GM23338 (cell line): ENCODE measurements around the gene RAB3A. TPM values are rescaled to one million over a fixed set of nuclear protein-coding genes. Genes with fewer than 3 reads are reported as not detected.

ENCODE experiments used
- ATAC-seq: fragments of 200-7000 bp; cut with Tn5 transposase; 3 replicates; pipeline ENCODE4 v1.9.1; 2020
- DNase-seq: peaks from one replicate; pipeline ENCODE4 v3.0.0-alpha.2; 2015; ENCODE audit warnings: low spot score
- H2AFZ ChIP-seq: fragments of 200-600 bp; sonication (generic); 2 replicates; pipeline ENCODE4 v1.8.0; 2016; ENCODE audit warnings: antibody characterized with exemption, mild to moderate bottlenecking, moderate library complexity
- H3F3A ChIP-seq: fragments of 200-600 bp; sonication (generic); replicated peaks from 2 replicates; pipeline ENCODE4 v1.8.0; 2017; ENCODE audit warnings: antibody characterized with exemption, mixed run types, low read depth
- H3K27ac ChIP-seq: fragments of 200-600 bp; sonication (generic); 2 replicates; pipeline ENCODE4 v1.6.1; 2016; ENCODE audit warnings: low read depth
- H3K27me3 ChIP-seq: fragments of 200-600 bp; sonication (generic); 2 replicates; pipeline ENCODE4 v1.8.0; 2016; ENCODE audit warnings: mild to moderate bottlenecking, mixed run types, moderate library complexity; ENCODE audit not compliant: insufficient read depth
- H3K36me3 ChIP-seq: fragments of 200-600 bp; sonication (generic); 2 replicates; pipeline ENCODE4 v1.8.0; 2016; ENCODE audit warnings: mild to moderate bottlenecking; ENCODE audit not compliant: insufficient read depth
- H3K4me1 ChIP-seq: fragments of 200-600 bp; sonication (generic); 2 replicates; pipeline ENCODE4 v1.8.0; 2016; ENCODE audit warnings: mild to moderate bottlenecking, moderate library complexity; ENCODE audit not compliant: insufficient read depth
- H3K4me2 ChIP-seq: fragments of 200-600 bp; sonication (generic); 2 replicates; pipeline ENCODE4 v1.7.1; 2017; ENCODE audit warnings: mixed run types
- H3K4me3 ChIP-seq: fragments of 200-600 bp; sonication (generic); 2 replicates; pipeline ENCODE4 v1.6.1; 2016; ENCODE audit warnings: mixed run types
- H3K79me2 ChIP-seq: fragments of 200-600 bp; sonication (generic); replicated peaks from 2 replicates; pipeline ENCODE4 v1.8.0; 2017; ENCODE audit warnings: mild to moderate bottlenecking; ENCODE audit not compliant: insufficient read depth
- H3K9me2 ChIP-seq: fragments of 200-600 bp; sonication (generic); 2 replicates; pipeline ENCODE4 v1.8.0; 2017; ENCODE audit not compliant: insufficient read depth
- H4K20me1 ChIP-seq: fragments of 200-600 bp; sonication (generic); replicated peaks from 2 replicates; pipeline ENCODE4 v1.8.0; 2017; ENCODE audit warnings: mild to moderate bottlenecking; ENCODE audit not compliant: insufficient read depth
- H3K27ac Mint-ChIP-seq: 2 replicates; pipeline ENCODE4 v1.8.0; 2020; ENCODE audit warnings: inconsistent platforms, mild to moderate bottlenecking, moderate library complexity, mixed read lengths
- H3K27me3 Mint-ChIP-seq: 3 replicates; pipeline ENCODE4 v1.8.0; 2022; ENCODE audit warnings: low read depth, mild to moderate bottlenecking, moderate library complexity, mixed read lengths, inconsistent platforms; ENCODE audit not compliant: insufficient read depth, poor library complexity
- H3K36me3 Mint-ChIP-seq: 3 replicates; pipeline ENCODE4 v1.8.0; 2021; ENCODE audit warnings: low read depth, mild to moderate bottlenecking, inconsistent platforms, moderate library complexity, mixed read lengths
- H3K4me1 Mint-ChIP-seq: 3 replicates; pipeline ENCODE4 v1.8.0; 2020; ENCODE audit warnings: mild to moderate bottlenecking, inconsistent platforms, mixed read lengths
- H3K4me3 Mint-ChIP-seq: 3 replicates; pipeline ENCODE4 v1.8.0; 2021; ENCODE audit warnings: moderate library complexity, mild to moderate bottlenecking, inconsistent platforms, mixed read lengths
- H3K9me3 Mint-ChIP-seq: 3 replicates; pipeline ENCODE4 v1.8.0; 2020; ENCODE audit warnings: moderate library complexity, mild to moderate bottlenecking, inconsistent platforms, mixed read lengths
- POLR2AphosphoS5 ChIP-seq: IDR thresholded peaks from 2 replicates; pipeline ENCODE4 v1.6.1; 2016; ENCODE audit warnings: antibody characterized with exemption, low read depth
- STAT1 ChIP-seq: IDR thresholded peaks from one replicate; pipeline ENCODE4 v1.6.1; 2016; ENCODE audit warnings: antibody characterized with exemption; ENCODE audit not compliant: unreplicated experiment
- ZNF331 ChIP-seq: fragments of 250-450 bp; sonication (Bioruptor Pico); IDR thresholded peaks from 2 replicates; pipeline ENCODE4 v1.5.0; 2020; ENCODE audit warnings: low read depth, mild to moderate bottlenecking, moderate library complexity
- ZNF462 ChIP-seq: fragments of 250-450 bp; sonication (Bioruptor Pico); IDR thresholded peaks from 2 replicates; pipeline ENCODE4 v1.5.0; 2020; ENCODE audit warnings: mild to moderate bottlenecking, moderate library complexity
- polyA plus RNA-seq: library from polyadenylated mRNA; unstranded; fragments of >200 nt; fragmentation: Nextera tagmentation; extraction: Ambion mirVana; gene quantifications from 2 replicates; pipeline ENCODE4 v1.2.1, GENCODE V29; 2016
- total RNA-seq: library from RNA; depleted of rRNA; stranded (reverse); fragments of >200 nt; shearing (Covaris generic); gene quantifications from 2 replicates; pipeline ENCODE4 v1.2.3, GENCODE V29; 2014

Gene RAB3A
- total and polyA plus RNA-seq, 2 experiments from 2014 or later = 9.7 to 20.3 TPM

- peak overlapping the region; percentile 94 for H3K27ac Mint-ChIP-seq
Observed at GRCh38 chr19:18205200-18205892, 1.5 kb upstream of the RAB3A start.

GRCh38 chr19:18204394-18205199 lies 755 bp upstream of the RAB3A start:
- H3K36me3 Mint-ChIP-seq = peaks cover 20% of the 10 kb centered on the region
- ATAC-seq = peak; percentile 8
- peaks cover 11% of the 10 kb centered on the region for H3K4me1 ChIP-seq
- H3K4me1 Mint-ChIP-seq = peaks cover 23% of the 10 kb centered on the region
- H3K36me3 ChIP-seq = peaks cover 4% of the 10 kb centered on the region; the same call in 1 of the 2 replicates
- peak overlapping the region; percentile 94 for H3K27ac Mint-ChIP-seq
- TF ChIP-seq POLR2AphosphoS5 (peak; percentile 65; the same call in 1 of the 2 replicates), STAT1 (no peak)
- H3K9me3 Mint-ChIP-seq = no peaks in the 10 kb centered on the region
- no peaks in the 10 kb centered on the region for H3K9me2 ChIP-seq
- H3K4me3 ChIP-seq = peak overlapping the region; percentile 78
- peaks cover 31% of the 10 kb centered on the region for H3F3A ChIP-seq
- no peaks in the 10 kb centered on the region for H3K27me3 ChIP-seq
- DNase-seq = peak; percentile 79
- peak overlapping the region; percentile 85 for H3K4me3 Mint-ChIP-seq
- H3K4me2 ChIP-seq = peak overlapping the region; percentile 99
- H3K27me3 Mint-ChIP-seq = peaks cover 20% of the 10 kb centered on the region
- H4K20me1 ChIP-seq = no peaks in the 10 kb centered on the region; the same call in none of the 2 replicates
- H2AFZ ChIP-seq = 0 out of 2 replicates have a peak overlapping the region, but pooled peaks have one; percentile 49
- peak overlapping the region; percentile 99 for H3K27ac ChIP-seq
- 0 out of 2 replicates have a peak, but pooled peaks cover 6% of the 10 kb centered on the region for H3K79me2 ChIP-seq

More at GRCh38 chr19:18205200-18205892, 1.5 kb upstream of the RAB3A start:
- H3K36me3 ChIP-seq = no peaks in the 10 kb centered on the region
- no peaks in the 10 kb centered on the region for H3K27me3 ChIP-seq
- Mint-ChIP-seq H3K4me1 (peaks cover 23% of the 10 kb centered on the region), H3K4me3 (peak overlapping the region; percentile 85), H3K27me3 (peaks cover 16% of the 10 kb centered on the region), H3K9me3 (no peaks in the 10 kb centered on the region), H3K36me3 (peaks cover 12% of the 10 kb centered on the region)
- peak; percentile 71 for DNase-seq
- TF ChIP-seq ZNF331 (CRISPR knock-in tag) (no peak), POLR2AphosphoS5 (peak; percentile 54; the same call in 1 of the 2 replicates)
- H3K4me3 ChIP-seq = peak overlapping the region; percentile 78
- peaks cover 11% of the 10 kb centered on the region for H3K4me1 ChIP-seq
- no peaks in the 10 kb centered on the region for H3K9me2 ChIP-seq
- peaks cover 31% of the 10 kb centered on the region for H3F3A ChIP-seq
- H3K79me2 ChIP-seq = 0 out of 2 replicates have a peak, but pooled peaks cover 6% of the 10 kb centered on the region
- peak overlapping the region; percentile 49; the same call in 1 of the 2 replicates for H2AFZ ChIP-seq
- peak; percentile 4 for ATAC-seq
- H3K27ac ChIP-seq = peak overlapping the region; percentile 99
- no peaks in the 10 kb centered on the region; the same call in none of the 2 replicates for H4K20me1 ChIP-seq
- peak overlapping the region; percentile 99 for H3K4me2 ChIP-seq

- Histone ChIP-seq H3K4me2 (peak overlapping the region; percentile 94), H3K79me2 (0 out of 2 replicates have a peak, but pooled peaks cover 6% of the 10 kb centered on the region), H3K27ac (no peak overlapping the region), H4K20me1 (peaks cover 5% of the 10 kb centered on the region), H3K4me3 (peak overlapping the region; percentile 90), H2AFZ (peak overlapping the region; percentile 76; the same call in 1 of the 2 replicates), H3K27me3 (no peaks in the 10 kb centered on the region), H3F3A (peaks cover 31% of the 10 kb centered on the region), H3K36me3 (peaks cover 11% of the 10 kb centered on the region; the same call in 1 of the 2 replicates), H3K4me1 (peaks cover 11% of the 10 kb centered on the region), H3K9me2 (no peaks in the 10 kb centered on the region)
- Mint-ChIP-seq H3K27me3 (peaks cover 17% of the 10 kb centered on the region), H3K9me3 (no peaks in the 10 kb centered on the region), H3K27ac (peak overlapping the region; percentile 96), H3K36me3 (peaks cover 28% of the 10 kb centered on the region), H3K4me3 (peak overlapping the region; percentile 97), H3K4me1 (peaks cover 20% of the 10 kb centered on the region)
- peak; percentile 14 for ATAC-seq
- DNase-seq = no peak
- no peak for TF ChIP-seq STAT1
- TF ChIP-seq ZNF462 = no peak
- TF ChIP-seq POLR2AphosphoS5 = no peak
Observed at GRCh38 chr19:18203408-18203862, 407 bp downstream of the RAB3A start.
